AG10803 (cell line): ENCODE results near the gene GALNT2.

Source experiments
- DNase-seq: peaks from one replicate; pipeline ENCODE4 v3.0.0; 2010; ENCODE audit warnings: low read depth
- H3K4me3 ChIP-seq: 2 replicates; pipeline ENCODE4 v1.5.1; 2011; ENCODE audit warnings: mild to moderate bottlenecking, low read length, control low read depth
- CTCF ChIP-seq: conservative IDR thresholded peaks from 2 replicates; pipeline ENCODE4 v1.5.1; 2011; ENCODE audit warnings: mild to moderate bottlenecking, low read length, control low read depth, inconsistent platforms

The GALNT2 gene

GRCh38 chr1:230087028-230087716 lies 20.1 kb downstream of the GALNT2 start:
- no peak for DNase-seq
- no peak overlapping the region for H3K4me3 ChIP-seq
- TF ChIP-seq CTCF, result no peak

- no peak for TF ChIP-seq CTCF
- no peak for DNase-seq
- no peak overlapping the region for H3K4me3 ChIP-seq
Observed at GRCh38 chr1:230087717-230088105, 20.7 kb downstream of the GALNT2 start.

- H3K4me3 ChIP-seq, result no peak overlapping the region
- DNase-seq, result peak; percentile 75
- TF ChIP-seq CTCF, result no peak
Observed at GRCh38 chr1:230090194-230090711, 23.2 kb downstream of the GALNT2 start.

GRCh38 chr1:230091473-230092231 lies 24.6 kb downstream of the GALNT2 start:
- DNase-seq, result peak; percentile 30
- H3K4me3 ChIP-seq, result no peak overlapping the region
- no peak for TF ChIP-seq CTCF

- DNase-seq, result no peak
- H3K4me3 ChIP-seq, result no peak overlapping the region
- no peak for TF ChIP-seq CTCF
Observed at GRCh38 chr1:230094746-230095145, 27.7 kb downstream of the GALNT2 start.

GRCh38 chr1:230095938-230096337 lies 28.9 kb downstream of the GALNT2 start:
- TF ChIP-seq CTCF, result no peak
- H3K4me3 ChIP-seq, result no peak overlapping the region
- no peak for DNase-seq

GRCh38 chr1:230097370-230097769 lies 30.3 kb downstream of the GALNT2 start:
- no peak for DNase-seq
- H3K4me3 ChIP-seq, result no peak overlapping the region
- no peak for TF ChIP-seq CTCF
